IMR-90 (cell line): ENCODE data around the gene PGD.

Experiments
- BHLHE40 ChIP-seq: fragments of 150-350 bp; IDR thresholded peaks from 2 replicates; pipeline ENCODE4 v1.6.1; 2016; ENCODE audit warnings: mild to moderate bottlenecking, low read depth, low read length
- CEBPB ChIP-seq: IDR thresholded peaks from 2 replicates; pipeline ENCODE4 v1.6.1; 2012; ENCODE audit warnings: low read depth, low read length, improper control_type of control experiment
- CHD1 ChIP-seq: IDR thresholded peaks from 2 replicates; pipeline ENCODE4 v1.6.1; 2012; ENCODE audit warnings: low read depth, low read length, improper control_type of control experiment
- ELK1 ChIP-seq: fragments of 150-350 bp; IDR thresholded peaks from 2 replicates; pipeline ENCODE4 v1.6.1; 2016; ENCODE audit warnings: low read depth, mild to moderate bottlenecking, low read length, moderate library complexity, borderline replicate concordance
- FOS ChIP-seq: fragments of 150-350 bp; IDR thresholded peaks from 2 replicates; pipeline ENCODE4 v1.6.1; 2016; ENCODE audit warnings: low read depth, low read length
- MAFK ChIP-seq: IDR thresholded peaks from 2 replicates; pipeline ENCODE4 v1.6.1; 2012; ENCODE audit warnings: low read depth, low read length, improper control_type of control experiment
- MAZ ChIP-seq: IDR thresholded peaks from 2 replicates; pipeline ENCODE4 v1.6.1; 2012; ENCODE audit warnings: low read depth, mild to moderate bottlenecking, low read length, improper control_type of control experiment, moderate library complexity, borderline replicate concordance
- MXI1 ChIP-seq: IDR thresholded peaks from 2 replicates; pipeline ENCODE4 v1.6.1; 2012; ENCODE audit warnings: low read depth, mild to moderate bottlenecking, low read length, moderate library complexity, borderline replicate concordance
- POLR2A ChIP-seq: IDR thresholded peaks from 2 replicates; pipeline ENCODE4 v1.6.1; 2012; ENCODE audit warnings: mild to moderate bottlenecking, low read depth, low read length
- RAD21 ChIP-seq: IDR thresholded peaks from 2 replicates; pipeline ENCODE4 v1.6.1; 2012; ENCODE audit warnings: low read length, improper control_type of control experiment
- RCOR1 ChIP-seq: IDR thresholded peaks from 2 replicates; pipeline ENCODE4 v1.6.1; 2012; ENCODE audit warnings: mild to moderate bottlenecking, low read length, improper control_type of control experiment; ENCODE audit not compliant: insufficient replicate concordance
- RFX5 ChIP-seq: IDR thresholded peaks from 2 replicates; pipeline ENCODE4 v1.8.0; 2012; ENCODE audit warnings: low read depth, mild to moderate bottlenecking, low read length, moderate library complexity
- TF ChIP-seq, protein P1 (sequence below): conservative IDR thresholded peaks from 2 replicates; pipeline ENCODE4 v1.5.1; 2012; ENCODE audit warnings: mild to moderate bottlenecking, low read depth, low read length, improper control_type of control experiment
- TF ChIP-seq, protein P2 (sequence below): fragments of 150-350 bp; IDR thresholded peaks from 2 replicates; pipeline ENCODE4 v1.6.1; 2017; ENCODE audit warnings: mild to moderate bottlenecking, antibody characterized with exemption, low read length, low read depth

- TF ChIP-seq RFX5 (no peak), CEBPB (no peak), POLR2A (no peak), RCOR1 (no peak), MAFK (no peak), BHLHE40 (no peak), RAD21 (no peak), MXI1 (no peak), FOS (no peak), CHD1 (no peak), ELK1 (no peak), MAZ (no peak)
- TF ChIP-seq, protein P1, sequence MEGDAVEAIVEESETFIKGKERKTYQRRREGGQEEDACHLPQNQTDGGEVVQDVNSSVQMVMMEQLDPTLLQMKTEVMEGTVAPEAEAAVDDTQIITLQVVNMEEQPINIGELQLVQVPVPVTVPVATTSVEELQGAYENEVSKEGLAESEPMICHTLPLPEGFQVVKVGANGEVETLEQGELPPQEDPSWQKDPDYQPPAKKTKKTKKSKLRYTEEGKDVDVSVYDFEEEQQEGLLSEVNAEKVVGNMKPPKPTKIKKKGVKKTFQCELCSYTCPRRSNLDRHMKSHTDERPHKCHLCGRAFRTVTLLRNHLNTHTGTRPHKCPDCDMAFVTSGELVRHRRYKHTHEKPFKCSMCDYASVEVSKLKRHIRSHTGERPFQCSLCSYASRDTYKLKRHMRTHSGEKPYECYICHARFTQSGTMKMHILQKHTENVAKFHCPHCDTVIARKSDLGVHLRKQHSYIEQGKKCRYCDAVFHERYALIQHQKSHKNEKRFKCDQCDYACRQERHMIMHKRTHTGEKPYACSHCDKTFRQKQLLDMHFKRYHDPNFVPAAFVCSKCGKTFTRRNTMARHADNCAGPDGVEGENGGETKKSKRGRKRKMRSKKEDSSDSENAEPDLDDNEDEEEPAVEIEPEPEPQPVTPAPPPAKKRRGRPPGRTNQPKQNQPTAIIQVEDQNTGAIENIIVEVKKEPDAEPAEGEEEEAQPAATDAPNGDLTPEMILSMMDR: no peak
- TF ChIP-seq, protein P2, sequence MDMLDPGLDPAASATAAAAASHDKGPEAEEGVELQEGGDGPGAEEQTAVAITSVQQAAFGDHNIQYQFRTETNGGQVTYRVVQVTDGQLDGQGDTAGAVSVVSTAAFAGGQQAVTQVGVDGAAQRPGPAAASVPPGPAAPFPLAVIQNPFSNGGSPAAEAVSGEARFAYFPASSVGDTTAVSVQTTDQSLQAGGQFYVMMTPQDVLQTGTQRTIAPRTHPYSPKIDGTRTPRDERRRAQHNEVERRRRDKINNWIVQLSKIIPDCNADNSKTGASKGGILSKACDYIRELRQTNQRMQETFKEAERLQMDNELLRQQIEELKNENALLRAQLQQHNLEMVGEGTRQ: no peak
Observed at GRCh38 chr1:10434590-10434989, 35.7 kb downstream of the PGD start.
